AG10803 (cell line): ENCODE results near the gene MTR.
A peak's percentile ranks its signal among the peaks of the same experiment; 100 is the strongest.

Source experiments
- DNase-seq: peaks from one replicate; pipeline ENCODE4 v3.0.0; 2010; ENCODE audit warnings: low read depth
- H3K4me3 ChIP-seq: 2 replicates; pipeline ENCODE4 v1.5.1; 2011; ENCODE audit warnings: mild to moderate bottlenecking, low read length, control low read depth
- TF ChIP-seq, protein P1 (sequence below): conservative IDR thresholded peaks from 2 replicates; pipeline ENCODE4 v1.5.1; 2011; ENCODE audit warnings: mild to moderate bottlenecking, low read length, control low read depth, inconsistent platforms

Gene MTR

DNA sequence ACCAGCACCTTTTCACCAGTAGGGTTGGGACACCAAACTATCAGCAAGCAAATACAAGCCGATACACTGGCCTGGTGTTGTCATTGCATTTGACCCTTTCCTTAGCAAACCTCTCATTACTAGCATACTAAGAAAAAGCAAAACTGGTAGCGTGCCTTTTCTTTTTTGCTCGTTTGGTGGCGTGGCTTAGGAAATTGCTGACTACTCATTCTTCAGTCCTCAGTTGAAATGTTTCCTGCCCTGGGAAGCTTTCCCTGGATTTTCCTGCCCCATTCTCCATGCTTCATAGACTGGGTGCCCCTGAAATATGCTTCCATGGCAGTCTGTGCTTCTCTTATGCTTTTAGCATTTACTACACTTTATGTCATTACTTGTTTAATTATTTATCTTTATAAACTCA is 42.0 kb downstream of the MTR start:
- TF ChIP-seq, protein P1, sequence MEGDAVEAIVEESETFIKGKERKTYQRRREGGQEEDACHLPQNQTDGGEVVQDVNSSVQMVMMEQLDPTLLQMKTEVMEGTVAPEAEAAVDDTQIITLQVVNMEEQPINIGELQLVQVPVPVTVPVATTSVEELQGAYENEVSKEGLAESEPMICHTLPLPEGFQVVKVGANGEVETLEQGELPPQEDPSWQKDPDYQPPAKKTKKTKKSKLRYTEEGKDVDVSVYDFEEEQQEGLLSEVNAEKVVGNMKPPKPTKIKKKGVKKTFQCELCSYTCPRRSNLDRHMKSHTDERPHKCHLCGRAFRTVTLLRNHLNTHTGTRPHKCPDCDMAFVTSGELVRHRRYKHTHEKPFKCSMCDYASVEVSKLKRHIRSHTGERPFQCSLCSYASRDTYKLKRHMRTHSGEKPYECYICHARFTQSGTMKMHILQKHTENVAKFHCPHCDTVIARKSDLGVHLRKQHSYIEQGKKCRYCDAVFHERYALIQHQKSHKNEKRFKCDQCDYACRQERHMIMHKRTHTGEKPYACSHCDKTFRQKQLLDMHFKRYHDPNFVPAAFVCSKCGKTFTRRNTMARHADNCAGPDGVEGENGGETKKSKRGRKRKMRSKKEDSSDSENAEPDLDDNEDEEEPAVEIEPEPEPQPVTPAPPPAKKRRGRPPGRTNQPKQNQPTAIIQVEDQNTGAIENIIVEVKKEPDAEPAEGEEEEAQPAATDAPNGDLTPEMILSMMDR, result no peak
- no peak overlapping the region for H3K4me3 ChIP-seq
- no peak for DNase-seq

DNA sequence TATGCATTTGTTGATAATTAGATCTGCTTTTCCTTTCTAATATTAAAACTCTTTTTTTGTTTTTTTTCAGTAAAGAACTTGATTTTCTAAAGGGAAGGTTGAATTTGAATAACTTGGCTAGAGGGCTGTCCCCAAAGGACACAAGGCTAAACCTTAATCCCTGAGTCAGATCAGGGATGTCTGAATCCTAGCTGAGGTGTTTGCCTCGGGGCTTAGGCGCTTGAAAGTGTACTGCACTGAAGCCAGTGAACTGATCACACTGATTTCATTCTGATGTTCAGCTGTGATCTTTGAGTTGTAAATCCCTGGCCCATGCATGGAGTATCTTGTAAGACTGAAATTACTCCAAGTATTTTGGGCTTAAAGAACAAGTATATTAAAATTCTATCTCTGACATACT is 42.8 kb downstream of the MTR start:
- TF ChIP-seq, protein P1, result no peak
- no peak for DNase-seq
- H3K4me3 ChIP-seq, result no peak overlapping the region

GRCh38 chr1:236841341-236841740 is 46.2 kb downstream of the MTR start:
- H3K4me3 ChIP-seq, result no peak overlapping the region
- TF ChIP-seq, protein P1, result no peak
- no peak for DNase-seq

- peak; percentile 62 for DNase-seq
- TF ChIP-seq, protein P1, result no peak
- no peak overlapping the region for H3K4me3 ChIP-seq
Observed at GRCh38 chr1:236844499-236845271, 49.6 kb downstream of the MTR start.

- TF ChIP-seq, protein P1, result no peak
- DNase-seq, result no peak
- no peak overlapping the region for H3K4me3 ChIP-seq
Observed at GRCh38 chr1:236845830-236846229, 50.7 kb downstream of the MTR start.

- H3K4me3 ChIP-seq, result no peak overlapping the region
- TF ChIP-seq, protein P1, result no peak
- DNase-seq, result no peak
Observed at GRCh38 chr1:236848274-236848923, 53.3 kb downstream of the MTR start.
